Endothelial cell of umbilical vein (primary cell): Measurements from ENCODE around the gene DNAI1. TPM values are rescaled to one million over a fixed set of nuclear protein-coding genes. Genes with fewer than 3 reads are reported as not detected.

ENCODE experiments used
- BruUV-seq: library from RNA; stranded (reverse); fragments of 400-500 nt; replicated peaks from 2 replicates; lab custom pipeline; 2021; lab: Mats Ljungman, UMichigan
- CTCF ChIA-PET: fragments of 300-600, 350-600 bp; sonication (Branson Sonifier 250); formaldehyde crosslinking; loops from one replicate; lab custom pipeline; 2021; ENCODE audit warnings: antibody characterized with exemption, inconsistent platforms; lab: Charles Lee
- POLR2A ChIA-PET: fragments of 300-600, 350-600 bp; sonication (Branson Sonifier 250); formaldehyde crosslinking; loops from one replicate; lab custom pipeline; 2021; ENCODE audit warnings: antibody characterized with exemption, inconsistent platforms; lab: Charles Lee
- DNase-seq: peaks from one replicate; pipeline ENCODE4 v3.0.0-alpha.2; 2011; ENCODE audit warnings: low read depth, low spot score
- FAIRE-seq: peaks from 2 replicates; lab custom pipeline; 2011; peaks lifted over from hg19 to GRCh38; lab: Jason Lieb, UNC
- H2AFZ ChIP-seq: 2 replicates; pipeline ENCODE4 v1.6.0; 2012; ENCODE audit warnings: low read depth, low read length, control low read depth, inconsistent platforms
- H3K27ac ChIP-seq: 2 replicates; pipeline ENCODE4 v1.5.1; 2011; ENCODE audit warnings: low read depth, mild to moderate bottlenecking, control low read depth, low read length, moderate library complexity; ENCODE audit not compliant: insufficient read depth
- H3K27me3 ChIP-seq, 2 experiments: 2 replicates each; pipeline versions ENCODE4 v1.6.0 to v1.6.1; 2011; ENCODE audit warnings: low read length in 2 of 2, mixed read lengths in 1 of 2; ENCODE audit not compliant: control insufficient read depth in 2 of 2, insufficient read depth in 2 of 2
- H3K36me3 ChIP-seq, 2 experiments: 2 replicates in 1 of 2; 3 replicates in 1 of 2; pipeline ENCODE4 v1.5.1; 2011; ENCODE audit warnings: low read length in 2 of 2, mild to moderate bottlenecking in 1 of 2, moderate library complexity in 1 of 2; ENCODE audit not compliant: control insufficient read depth in 2 of 2, insufficient read depth in 2 of 2; ENCODE audit errors: extremely low read depth in 1 of 2
- H3K4me1 ChIP-seq: 3 replicates; pipeline ENCODE4 v1.5.1; 2011; ENCODE audit warnings: mild to moderate bottlenecking, low read length; ENCODE audit not compliant: control insufficient read depth, insufficient read depth; ENCODE audit errors: extremely low read depth
- H3K4me2 ChIP-seq: 2 replicates; pipeline ENCODE4 v1.6.1; 2011; ENCODE audit warnings: low read length, control low read depth, mixed read lengths; ENCODE audit not compliant: insufficient read depth
- H3K4me3 ChIP-seq, 3 experiments: fragments of 200-600 bp in 1 of 3; sonication (generic), shearing (Covaris generic) in 1 of 3; replicated peaks in 1 of 3; 2 replicates each; pipeline ENCODE4 v1.5.1; 2011 to 2016; ENCODE audit warnings: control low read depth in 3 of 3, low read length in 3 of 3, mild to moderate bottlenecking in 2 of 3, inconsistent platforms in 1 of 3, low read depth in 1 of 3, moderate library complexity in 1 of 3; ENCODE audit not compliant: insufficient read depth in 1 of 3
- H3K79me2 ChIP-seq: 2 replicates; pipeline ENCODE4 v1.6.0; 2012; ENCODE audit warnings: low read length, inconsistent platforms; ENCODE audit not compliant: control insufficient read depth, insufficient read depth
- H3K9ac ChIP-seq: replicated peaks from 2 replicates; pipeline ENCODE3; 2011; ENCODE audit warnings: low read length, control low read depth; ENCODE audit not compliant: insufficient read depth; ENCODE audit errors: extremely low read depth
- H3K9me1 ChIP-seq: replicated peaks from 3 replicates; pipeline ENCODE4 v1.6.0; 2011; ENCODE audit warnings: mild to moderate bottlenecking, low read length; ENCODE audit not compliant: control insufficient read depth, insufficient read depth; ENCODE audit errors: extremely low read depth
- H3K9me3 ChIP-seq: replicated peaks from 2 replicates; pipeline ENCODE4 v1.5.1; 2012; ENCODE audit warnings: low read length, inconsistent platforms; ENCODE audit not compliant: control insufficient read depth, insufficient read depth
- H4K20me1 ChIP-seq: replicated peaks from 2 replicates; pipeline ENCODE3; 2011; ENCODE audit warnings: mild to moderate bottlenecking, low read length; ENCODE audit not compliant: control insufficient read depth, insufficient read depth; ENCODE audit errors: extremely low read depth
- CTCF ChIP-seq, 2 donors: IDR thresholded peaks; 1 replicate in 1 of 2; 2 replicates in 1 of 2; pipeline ENCODE4 v1.5.1; 2011; ENCODE audit warnings: low read length in 2 of 2, mild to moderate bottlenecking in 2 of 2, moderate library complexity in 2 of 2, control low read depth in 1 of 2, inconsistent platforms in 1 of 2, low read depth in 1 of 2; ENCODE audit not compliant: insufficient read depth in 1 of 2; ENCODE audit errors: extremely low read depth in 1 of 2
- EZH2 ChIP-seq: IDR thresholded peaks from 2 replicates; pipeline ENCODE4 v1.6.1; 2012; ENCODE audit warnings: borderline replicate concordance, low read depth, mild to moderate bottlenecking, moderate library complexity, low read length, inconsistent platforms; ENCODE audit not compliant: severe bottlenecking
- FOS ChIP-seq: IDR thresholded peaks from 2 replicates; pipeline ENCODE4 v1.6.1; 2011; ENCODE audit warnings: mild to moderate bottlenecking, low read length, moderate library complexity, borderline replicate concordance; ENCODE audit not compliant: insufficient read depth
- GATA2 ChIP-seq: IDR thresholded peaks from 2 replicates; pipeline ENCODE4 v1.7.0; 2011; ENCODE audit warnings: low read depth, mild to moderate bottlenecking, moderate library complexity, mixed read lengths, low read length; ENCODE audit not compliant: insufficient read length, insufficient read depth
- JUN ChIP-seq: IDR thresholded peaks from 2 replicates; pipeline ENCODE4 v1.6.1; 2011; ENCODE audit warnings: borderline replicate concordance, low read depth; ENCODE audit not compliant: insufficient read length, insufficient read depth
- MAX ChIP-seq: IDR thresholded peaks from 2 replicates; pipeline ENCODE4 v1.6.1; 2011; ENCODE audit not compliant: insufficient read depth, insufficient read length
- MYC ChIP-seq: IDR thresholded peaks from one replicate; pipeline ENCODE4 v1.6.1; 2011; ENCODE audit warnings: mild to moderate bottlenecking, low read depth, low read length
- POLR2A ChIP-seq: IDR thresholded peaks from 2 replicates; pipeline ENCODE4 v1.6.1; 2012; ENCODE audit warnings: low read depth, mild to moderate bottlenecking, control low read depth, low read length
- POLR2AphosphoS5 ChIP-seq: IDR thresholded peaks from 2 replicates; pipeline ENCODE4 v1.6.1; 2012; ENCODE audit warnings: low read depth, mild to moderate bottlenecking, control low read depth, low read length, moderate library complexity; ENCODE audit not compliant: insufficient read depth
- dilution Hi-C: fragments of 300-500 bp; cut with MboI; formaldehyde crosslinking; loops from one replicate; pipeline ENCODE4 v1.15.0; 2019; ENCODE audit warnings: low sequenced_read_pairs; ENCODE audit not compliant: extremely low pct_ligation_motif_present
- intact Hi-C: fragments of 100-400 bp; cut with micrococcal nuclease; formaldehyde crosslinking; loops from one replicate; pipeline ENCODE4 v1.10.0; 2022
- polyA plus RNA-seq, 4 experiments: library from polyadenylated mRNA; depleted of rRNA in 3 of 4; stranded (reverse) in 3 of 4; unstranded in 1 of 4; fragments of >200 nt; gene quantifications; 2 replicates each; pipeline versions ENCODE4 v1.2.1 to v1.2.3, GENCODE V29; 2011 to 2012; ENCODE audit warnings: missing spikeins in 1 of 4
- total RNA-seq: library from RNA; stranded (reverse); gene quantifications from 2 replicates; pipeline ENCODE4 v1.2.3, GENCODE V29; 2021

The DNAI1 gene
- total and polyA plus RNA-seq, 2 donors (not counting 3 experiments of a cell fraction or from before 2014, with no cell fraction given) = not detected

GRCh38 chr9:34498553-34498952 is 39.9 kb downstream of the DNAI1 start:
- no TSS peak for BruUV-seq
- Histone ChIP-seq H3K9me3 (no peaks in the 10 kb centered on the region), H3K36me3 (no peaks in the 10 kb centered on the region), H3K9ac (no peak overlapping the region), H2AFZ (no peak overlapping the region), H3K4me1 (peaks cover 14% of the 10 kb centered on the region), H3K4me2 (no peak overlapping the region), H3K27ac (no peak overlapping the region), H3K27me3 (peaks cover 2 to 10% of the 10 kb centered on the region in 2 experiments), H3K4me3 (no peak overlapping the region), H3K79me2 (no peaks in the 10 kb centered on the region), H3K9me1 (no peaks in the 10 kb centered on the region), H4K20me1 (no peaks in the 10 kb centered on the region)
- ChIA-PET CTCF (interaction anchor here (1.3 to 3.1 kb wide), 3 partner anchors 49 to 105 kb away, joined by 3 to 16 read pairs (median 13); no protein-coding TSS in a partner anchor), POLR2A (no interaction called here)
- intact Hi-C loops = no loop called here
- no peak for FAIRE-seq
- dilution Hi-C loops = no loop called here
- no peak for DNase-seq
- TF ChIP-seq POLR2AphosphoS5 = no peak
- no peak for TF ChIP-seq MAX
- TF ChIP-seq CTCF (IDR thresholded peaks at IDR 0.05; ENCODE audit: extremely low read depth in 1 of 2, insufficient read depth in 1 of 2, low read depth in 1 of 2, low read length in 2 of 2) = no peak
- no peak for TF ChIP-seq FOS
- TF ChIP-seq POLR2A = no peak
- TF ChIP-seq GATA2 = no peak
- no peak for TF ChIP-seq EZH2
- no peak for TF ChIP-seq JUN
- TF ChIP-seq MYC = no peak
